SKM-1 treated with dmso at 0.1 percent for 144 hours (cell line): ENCODE results near the gene SNCAIP.
"Not testable (repeated sequence)": the region's sequence is repeated elsewhere in the genome, so short reads cannot be mapped to it uniquely, and the experiment has no call there.

Experiments used
- DNase-seq: peaks from one replicate; lab custom pipeline; 2025; ENCODE audit not compliant: unreplicated experiment; lab: John Stamatoyannopoulos, UW

SNCAIP gene

GRCh38 chr5:122356855-122357254, 44.8 kb downstream of the SNCAIP start:
- no peak for DNase-seq

GRCh38 chr5:122358372-122358979, 46.4 kb downstream of the SNCAIP start:
- DNase-seq, result no peak

GRCh38 chr5:122362361-122362760, 50.3 kb downstream of the SNCAIP start:
- DNase-seq, result no peak

GRCh38 chr5:122363623-122364022, 51.6 kb downstream of the SNCAIP start:
- no peak for DNase-seq

GRCh38 chr5:122366501-122366900, 54.5 kb downstream of the SNCAIP start:
- no peak for DNase-seq

- DNase-seq, result no peak
Measured at GRCh38 chr5:122367456-122367855, 55.4 kb downstream of the SNCAIP start.

- DNase-seq, result no peak
Measured at GRCh38 chr5:122368510-122369251, 56.6 kb downstream of the SNCAIP start.

- no peak for DNase-seq
Measured at GRCh38 chr5:122369253-122369815, 57.3 kb downstream of the SNCAIP start.

GRCh38 chr5:122371511-122372151, 59.6 kb downstream of the SNCAIP start:
- no peak for DNase-seq

GRCh38 chr5:122374110-122374509, 62.1 kb downstream of the SNCAIP start:
- DNase-seq, result no peak

GRCh38 chr5:122375801-122376200, 63.8 kb downstream of the SNCAIP start:
- no peak for DNase-seq

GRCh38 chr5:122376250-122376649, 64.2 kb downstream of the SNCAIP start:
- DNase-seq, result no peak

- DNase-seq, result peak; percentile 69
Measured at GRCh38 chr5:122377026-122377425, 65.0 kb downstream of the SNCAIP start.

GRCh38 chr5:122382938-122383337, 70.9 kb downstream of the SNCAIP start:
- DNase-seq, result not testable (repeated sequence)

GRCh38 chr5:122384739-122385235, 72.8 kb downstream of the SNCAIP start:
- DNase-seq, result no peak

GRCh38 chr5:122385286-122385685, 73.2 kb downstream of the SNCAIP start:
- no peak for DNase-seq

- DNase-seq, result no peak
Measured at GRCh38 chr5:122385808-122386207, 73.8 kb downstream of the SNCAIP start.

GRCh38 chr5:122390154-122390553, 78.1 kb downstream of the SNCAIP start:
- peak; percentile 2 for DNase-seq

- DNase-seq, result no peak
Measured at GRCh38 chr5:122390694-122391093, 78.7 kb downstream of the SNCAIP start.

GRCh38 chr5:122391621-122392020, 79.6 kb downstream of the SNCAIP start:
- no peak for DNase-seq

GRCh38 chr5:122392224-122392623, 80.2 kb downstream of the SNCAIP start:
- DNase-seq, result no peak

GRCh38 chr5:122392824-122393223, 80.8 kb downstream of the SNCAIP start:
- no peak for DNase-seq
